Coronary artery (tissue), 2 donors: ENCODE results near the gene PDIA2.
"Not testable (repeated sequence)": the region's sequence is repeated elsewhere in the genome, so short reads cannot be mapped to it uniquely, and the experiment has no call there.

ENCODE experiments used
- DNase-seq: peaks from one replicate; pipeline ENCODE4 v3.0.0-alpha.2; 2017; ENCODE audit warnings: low spot score
- H3K27ac ChIP-seq, 2 donors: fragments of 200-600 bp; sonication (generic); one replicate each; pipeline ENCODE4 v1.5.1; 2016 to 2019
- H3K4me3 ChIP-seq: fragments of 200-600 bp; sonication (generic); 2 replicates; pipeline ENCODE4 v1.5.1; 2016; ENCODE audit warnings: mild to moderate bottlenecking, moderate library complexity
- CTCF ChIP-seq: fragments of 200-600 bp; sonication (generic); IDR thresholded peaks from one replicate; pipeline ENCODE4 v1.5.1; 2019; ENCODE audit warnings: antibody characterized with exemption

Gene PDIA2

DNA sequence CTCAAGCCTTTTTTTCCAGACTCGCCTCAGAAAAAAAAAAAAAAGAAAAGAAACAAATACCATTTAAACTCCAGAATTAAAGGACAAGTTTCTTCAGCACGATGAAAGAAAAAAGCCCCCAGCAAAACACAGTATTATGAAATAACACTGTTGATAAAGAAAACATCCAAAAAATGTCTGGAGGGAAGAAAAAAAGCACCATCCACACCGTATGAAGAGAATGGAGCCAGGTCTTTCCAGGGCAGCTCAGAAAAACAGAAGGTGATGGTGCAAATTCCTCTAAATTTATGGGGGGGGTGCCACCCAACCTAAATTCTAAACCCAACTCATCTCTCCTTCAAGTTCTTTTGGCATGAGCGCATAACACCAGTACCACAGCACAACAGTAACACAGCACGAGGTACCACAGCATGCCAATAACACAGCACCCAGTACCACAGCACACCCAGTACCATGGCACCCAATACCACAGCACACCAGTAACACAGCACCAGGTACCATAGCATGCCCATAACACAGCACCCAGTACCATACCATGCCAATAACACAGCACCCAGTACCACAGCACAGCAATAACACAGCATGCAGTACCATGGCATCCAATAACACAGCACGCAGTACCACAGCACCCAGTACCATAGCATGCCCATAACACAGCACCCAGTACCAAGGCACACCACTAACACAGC is 50.6 kb downstream of the PDIA2 start:
- Histone ChIP-seq H3K4me3 (no peak overlapping the region), H3K27ac (no peak overlapping the region)
- TF ChIP-seq CTCF, result no peak
- no peak for DNase-seq

GRCh38 chr16:334164-334832 is 51.3 kb downstream of the PDIA2 start:
- not testable (repeated sequence) for H3K4me3 ChIP-seq, H3K27ac ChIP-seq, DNase-seq

DNA sequence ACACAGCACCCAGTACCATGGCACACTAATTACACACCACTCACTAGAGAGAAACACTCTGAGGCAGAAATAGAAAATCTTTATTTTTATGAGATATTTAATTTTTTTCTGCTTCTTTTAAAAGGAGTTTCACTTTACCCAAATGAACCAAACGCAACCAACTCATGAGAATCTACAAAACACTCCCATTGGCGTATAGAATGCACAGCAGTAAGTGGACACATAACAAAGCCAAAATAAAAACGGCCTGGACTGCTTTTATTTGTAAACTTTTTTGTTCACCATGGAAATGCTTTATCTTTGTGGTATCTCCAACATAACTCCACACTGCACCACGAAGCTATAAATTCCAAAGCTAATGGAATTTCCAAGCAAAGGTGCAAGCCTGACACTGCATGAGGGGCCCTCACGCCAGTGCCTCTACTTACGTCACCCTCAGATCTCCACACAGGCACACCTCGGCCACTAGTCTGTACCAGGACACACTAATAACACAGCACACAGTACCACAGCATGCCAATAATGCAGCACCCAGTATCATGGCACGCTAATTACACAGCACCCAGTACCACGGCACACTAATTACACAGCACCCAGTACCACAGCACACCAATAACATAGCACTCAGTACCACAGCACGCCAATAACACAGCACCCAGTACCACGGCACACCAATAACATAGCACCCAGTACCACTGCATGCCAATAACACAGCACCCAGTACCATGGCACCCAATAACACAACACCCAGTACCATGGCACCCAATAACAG is 52.1 kb downstream of the PDIA2 start:
- H3K27ac ChIP-seq, DNase-seq, H3K4me3 ChIP-seq: not testable (repeated sequence)

DNA sequence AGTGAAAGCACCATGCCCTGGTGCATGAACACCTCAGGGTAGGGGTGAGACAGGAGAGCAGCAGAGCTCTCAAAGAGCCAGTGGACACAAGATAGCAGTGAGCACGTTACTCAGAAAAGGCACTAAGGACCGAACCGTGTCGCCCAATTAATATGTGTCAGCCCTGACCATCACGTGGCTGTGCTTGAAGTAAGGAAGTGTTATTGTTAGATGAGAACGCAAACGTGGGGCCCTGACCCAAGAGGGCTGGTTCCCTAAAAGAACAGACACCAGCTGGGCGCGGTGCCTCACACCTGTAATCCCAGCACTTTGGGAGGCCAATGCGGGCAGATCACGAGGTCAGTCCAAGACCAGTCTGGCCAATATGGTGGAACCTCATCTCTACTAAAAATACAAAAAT is 53.3 kb downstream of the PDIA2 start:
- H3K4me3 ChIP-seq, result no peak overlapping the region
- no peak for TF ChIP-seq CTCF
- H3K27ac ChIP-seq, result no peak overlapping the region
- DNase-seq, result no peak
